H9 (cell line): ENCODE measurements around the gene CYP2C19. TPM values are rescaled to one million over a fixed set of nuclear protein-coding genes. Genes with fewer than 3 reads are reported as not detected.

Experiments used
- DNase-seq: peaks from one replicate; pipeline ENCODE4 v3.0.0-alpha.2; 2017
- H2AFZ ChIP-seq: one replicate; pipeline ENCODE4 v1.6.1; 2013; ENCODE audit warnings: mild to moderate bottlenecking, low read length, control low read depth, moderate library complexity
- H2AK5ac ChIP-seq: 2 replicates; pipeline ENCODE4 v1.6.1; 2013; ENCODE audit warnings: low read length, control low read depth, mixed read lengths; ENCODE audit not compliant: insufficient read length
- H2BK120ac ChIP-seq: one replicate; pipeline ENCODE4 v1.6.1; 2013; ENCODE audit warnings: low read depth, mild to moderate bottlenecking, low read length, control low read depth, inconsistent platforms; ENCODE audit not compliant: poor library complexity, severe bottlenecking
- H2BK12ac ChIP-seq: 2 replicates; pipeline ENCODE4 v1.6.1; 2013; ENCODE audit warnings: low read length, control low read depth, mixed read lengths, low read depth; ENCODE audit not compliant: insufficient read length
- H2BK15ac ChIP-seq: 2 replicates; pipeline ENCODE4 v1.6.1; 2013; ENCODE audit warnings: low read depth, low read length, control low read depth
- H2BK20ac ChIP-seq: one replicate; pipeline ENCODE4 v1.6.1; 2013; ENCODE audit warnings: low read depth, mild to moderate bottlenecking, low read length, control low read depth, inconsistent platforms; ENCODE audit not compliant: poor library complexity, severe bottlenecking
- H2BK5ac ChIP-seq: 2 replicates; pipeline ENCODE4 v1.6.1; 2013; ENCODE audit warnings: low read length, control low read depth, mixed read lengths; ENCODE audit not compliant: insufficient read length
- H3K14ac ChIP-seq: 2 replicates; pipeline ENCODE4 v1.6.1; 2013; ENCODE audit warnings: low read length, control low read depth; ENCODE audit not compliant: insufficient read depth
- H3K18ac ChIP-seq: 2 replicates; pipeline ENCODE4 v1.6.1; 2013; ENCODE audit warnings: low read depth, mild to moderate bottlenecking, mixed read lengths, low read length, control low read depth; ENCODE audit not compliant: insufficient read length
- H3K23ac ChIP-seq: 2 replicates; pipeline ENCODE4 v1.6.1; 2013; ENCODE audit warnings: low read length, control low read depth, mixed read lengths, low read depth; ENCODE audit not compliant: insufficient read length
- H3K23me2 ChIP-seq: 2 replicates; pipeline ENCODE4 v1.6.1; 2013; ENCODE audit warnings: low read depth, mild to moderate bottlenecking, mixed read lengths, low read length, control low read depth; ENCODE audit not compliant: insufficient read length, poor library complexity, severe bottlenecking
- H3K27ac ChIP-seq: 2 replicates; pipeline ENCODE4 v1.5.1; 2013; ENCODE audit warnings: low read length, control low read depth, mixed read lengths, low read depth; ENCODE audit not compliant: insufficient read length
- H3K27me3 ChIP-seq: 2 replicates; pipeline ENCODE4 v1.6.1; 2013; ENCODE audit warnings: low read length, control low read depth, inconsistent platforms; ENCODE audit not compliant: insufficient read depth
- H3K4ac ChIP-seq: 2 replicates; pipeline ENCODE4 v1.6.1; 2013; ENCODE audit warnings: low read depth, mild to moderate bottlenecking, control low read depth, inconsistent platforms, low read length, moderate library complexity
- H3K4me1 ChIP-seq: 2 replicates; pipeline ENCODE4 v1.6.1; 2013; ENCODE audit warnings: low read length, control low read depth, inconsistent platforms; ENCODE audit not compliant: insufficient read depth
- H3K4me2 ChIP-seq: 2 replicates; pipeline ENCODE4 v1.6.1; 2013; ENCODE audit warnings: low read length, control low read depth, mixed read lengths; ENCODE audit not compliant: insufficient read length, insufficient read depth
- H3K56ac ChIP-seq: 2 replicates; pipeline ENCODE4 v1.6.1; 2013; ENCODE audit warnings: low read depth, mild to moderate bottlenecking, mixed read lengths, low read length, control low read depth; ENCODE audit not compliant: insufficient read length
- H3K79me1 ChIP-seq: 2 replicates; pipeline ENCODE4 v1.6.1; 2013; ENCODE audit warnings: low read depth, mild to moderate bottlenecking, moderate library complexity, low read length, control low read depth, inconsistent platforms; ENCODE audit not compliant: insufficient read depth, poor library complexity, severe bottlenecking
- H3K79me2 ChIP-seq: 2 replicates; pipeline ENCODE4 v1.6.1; 2013; ENCODE audit warnings: low read length, control low read depth, inconsistent platforms; ENCODE audit not compliant: insufficient read depth
- H3K9ac ChIP-seq: 2 replicates; pipeline ENCODE4 v1.6.1; 2013; ENCODE audit warnings: low read length, control low read depth, mixed read lengths; ENCODE audit not compliant: insufficient read length; ENCODE audit errors: extremely low read depth
- H3K9me3 ChIP-seq: one replicate; pipeline ENCODE4 v1.6.1; 2013; ENCODE audit warnings: low read depth, low read length, inconsistent platforms; ENCODE audit not compliant: control insufficient read depth
- H3T11ph ChIP-seq: one replicate; pipeline ENCODE4 v1.6.1; 2013; ENCODE audit warnings: mild to moderate bottlenecking, low read length, control low read depth, inconsistent platforms
- H4K20me1 ChIP-seq: one replicate; pipeline ENCODE4 v1.6.1; 2013; ENCODE audit not compliant: control insufficient read depth, insufficient read length, insufficient read depth
- H4K5ac ChIP-seq: 2 replicates; pipeline ENCODE4 v1.6.1; 2013; ENCODE audit warnings: low read depth, mild to moderate bottlenecking, mixed read lengths, low read length, control low read depth; ENCODE audit not compliant: insufficient read length
- H4K8ac ChIP-seq: replicated peaks from 2 replicates; pipeline ENCODE4 v1.6.1; 2013; ENCODE audit warnings: low read length, control low read depth, mixed read lengths, low read depth; ENCODE audit not compliant: insufficient read length
- H4K91ac ChIP-seq: 2 replicates; pipeline ENCODE4 v1.6.1; 2013; ENCODE audit warnings: low read depth, mild to moderate bottlenecking, moderate library complexity, mixed read lengths, low read length, control low read depth; ENCODE audit not compliant: insufficient read length
- H3K27ac Mint-ChIP-seq, 3 experiments: 2 replicates in 2 of 3; 3 replicates in 1 of 3; pipeline ENCODE4 v1.8.0; 2020 to 2021; ENCODE audit warnings: mixed read lengths in 3 of 3, mild to moderate bottlenecking in 1 of 3, moderate library complexity in 1 of 3
- H3K27me3 Mint-ChIP-seq: 2 replicates; pipeline ENCODE4 v1.8.0; 2021; ENCODE audit warnings: low read depth, mild to moderate bottlenecking, moderate library complexity, mixed read lengths
- H3K36me3 Mint-ChIP-seq, 3 experiments: 2 replicates in 2 of 3; 3 replicates in 1 of 3; pipeline ENCODE4 v1.8.0; 2020 to 2021; ENCODE audit warnings: low read depth in 3 of 3, mixed read lengths in 3 of 3; ENCODE audit not compliant: insufficient read depth in 1 of 3
- H3K4me1 Mint-ChIP-seq, 2 experiments: 2 replicates each; pipeline ENCODE4 v1.8.0; 2020; ENCODE audit warnings: mixed read lengths in 2 of 2
- H3K4me3 Mint-ChIP-seq, 2 experiments: 2 replicates in 1 of 2; 3 replicates in 1 of 2; pipeline ENCODE4 v1.8.0; 2020 to 2021; ENCODE audit warnings: mild to moderate bottlenecking in 2 of 2, mixed read lengths in 2 of 2, moderate library complexity in 1 of 2
- H3K9me3 Mint-ChIP-seq, 2 experiments: 2 replicates in 1 of 2; 3 replicates in 1 of 2; pipeline ENCODE4 v1.8.0; 2020; ENCODE audit warnings: mild to moderate bottlenecking in 2 of 2, mixed read lengths in 2 of 2, moderate library complexity in 1 of 2
- CTCF ChIP-seq: fragments of 200-600 bp; sonication (generic); conservative IDR thresholded peaks from 3 replicates; pipeline ENCODE4 v1.8.0; 2021; ENCODE audit warnings: antibody characterized with exemption, mild to moderate bottlenecking
- WGBS: extraction: QIAGEN DNeasy Blood & Tissue Kit; methylation state at CpG from one replicate; pipeline ENCODE4 v1.1.7; 2013; ENCODE audit warnings: missing lambda C conversion rate, low lambda C conversion rate, mixed read lengths; ENCODE audit not compliant: insufficient read length; ENCODE audit errors: extremely low coverage; 5-methylcytosine and 5-hydroxymethylcytosine counted together
- total RNA-seq: library from RNA; stranded (reverse); gene quantifications from 2 replicates; pipeline ENCODE4 v1.2.1, GENCODE V29; 2021

CYP2C19 gene
- total RNA-seq, 1 experiment from 2014 or later, result not detected

- Histone ChIP-seq H3K79me1 (no peaks in the 10 kb centered on the region), H4K5ac (no peak overlapping the region), H2AK5ac (no peak overlapping the region), H3K9ac (no peak overlapping the region), H4K20me1 (no peaks in the 10 kb centered on the region), H3K18ac (no peak overlapping the region), H3K14ac (no peak overlapping the region), H3K4me1 (no peaks in the 10 kb centered on the region), H4K91ac (no peak overlapping the region), H2AFZ (no peak overlapping the region), H3K9me3 (no peaks in the 10 kb centered on the region), H3T11ph (no peak overlapping the region), H3K56ac (no peak overlapping the region), H3K23ac (no peak overlapping the region), H3K4me2 (no peak overlapping the region), H2BK20ac (no peak overlapping the region), H3K27ac (no peak overlapping the region), H3K23me2 (no peaks in the 10 kb centered on the region), H2BK5ac (no peak overlapping the region), H3K79me2 (no peaks in the 10 kb centered on the region), H2BK15ac (no peak overlapping the region), H2BK120ac (no peak overlapping the region), H4K8ac (no peak overlapping the region), H3K27me3 (no peaks in the 10 kb centered on the region), H2BK12ac (no peak overlapping the region), H3K4ac (no peak overlapping the region)
- DNase-seq, result no peak
- H3K4me3 Mint-ChIP-seq, result no peak overlapping the region
- no peak overlapping the region for H3K27ac Mint-ChIP-seq
- no peak for TF ChIP-seq CTCF
- H3K4me1 Mint-ChIP-seq, result no peaks in the 10 kb centered on the region
- WGBS, result no CpG with 5 or more reads among the region's 4 CpGs
- peaks cover 8 to 20% of the 10 kb centered on the region in 2 experiments; a peak in 4 of 5 replicates for H3K9me3 Mint-ChIP-seq
- H3K27me3 Mint-ChIP-seq, result no peaks in the 10 kb centered on the region
- H3K36me3 Mint-ChIP-seq, result 0 out of 7 replicates have a peak, but pooled peaks cover 0 to 3% (median 0%) of the 10 kb centered on the region in 3 experiments
Measured at GRCh38 chr10:94858005-94858404, 95.5 kb downstream of the CYP2C19 start.
